Adrenal gland (tissue), 5 donors: ENCODE data around the gene PKNOX2.

Experiments
- POLR2A ChIP-seq, 2 donors: fragments of 450-650 bp; IDR thresholded peaks; one replicate each; pipeline ENCODE4 v1.6.1; 2017; ENCODE audit warnings: antibody characterized with exemption in 2 of 2, mild to moderate bottlenecking in 2 of 2, moderate library complexity in 1 of 2
- TF ChIP-seq, protein P1 (sequence below), 6 experiments: fragments of 450-650 bp in 4 of 6; fragments of 200-600 bp in 2 of 6; sonication (generic) in 1 of 6; IDR thresholded peaks; 1 replicate in 5 of 6; 2 replicates in 1 of 6; pipeline versions ENCODE4 v1.5.1 to v1.8.0; 2016 to 2021; ENCODE audit warnings: antibody characterized with exemption in 6 of 6, mild to moderate bottlenecking in 2 of 6, moderate library complexity in 1 of 6
- donor health status: DM: no; HTN: no; CAD: no.

DNA sequence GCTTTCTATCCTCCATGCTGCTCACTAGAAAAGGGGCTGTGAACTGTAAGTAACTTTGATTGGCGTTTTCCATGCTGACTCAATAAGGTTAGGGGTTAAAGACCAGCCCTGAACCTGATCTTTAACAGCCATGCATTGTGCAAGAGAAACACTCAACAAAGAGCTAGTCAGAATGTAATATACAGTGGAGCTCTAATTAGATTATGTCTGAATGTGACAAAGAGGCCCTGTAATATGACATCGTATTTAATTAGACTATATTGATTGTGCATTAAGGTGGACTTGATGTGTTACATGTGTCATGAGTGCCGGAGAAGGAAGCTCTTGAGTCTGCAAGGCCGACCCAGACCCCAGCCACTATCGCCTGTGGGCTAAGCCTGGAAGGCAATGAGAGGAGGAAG, 70.5 kb downstream of the PKNOX2 start:
- TF ChIP-seq, protein P1, sequence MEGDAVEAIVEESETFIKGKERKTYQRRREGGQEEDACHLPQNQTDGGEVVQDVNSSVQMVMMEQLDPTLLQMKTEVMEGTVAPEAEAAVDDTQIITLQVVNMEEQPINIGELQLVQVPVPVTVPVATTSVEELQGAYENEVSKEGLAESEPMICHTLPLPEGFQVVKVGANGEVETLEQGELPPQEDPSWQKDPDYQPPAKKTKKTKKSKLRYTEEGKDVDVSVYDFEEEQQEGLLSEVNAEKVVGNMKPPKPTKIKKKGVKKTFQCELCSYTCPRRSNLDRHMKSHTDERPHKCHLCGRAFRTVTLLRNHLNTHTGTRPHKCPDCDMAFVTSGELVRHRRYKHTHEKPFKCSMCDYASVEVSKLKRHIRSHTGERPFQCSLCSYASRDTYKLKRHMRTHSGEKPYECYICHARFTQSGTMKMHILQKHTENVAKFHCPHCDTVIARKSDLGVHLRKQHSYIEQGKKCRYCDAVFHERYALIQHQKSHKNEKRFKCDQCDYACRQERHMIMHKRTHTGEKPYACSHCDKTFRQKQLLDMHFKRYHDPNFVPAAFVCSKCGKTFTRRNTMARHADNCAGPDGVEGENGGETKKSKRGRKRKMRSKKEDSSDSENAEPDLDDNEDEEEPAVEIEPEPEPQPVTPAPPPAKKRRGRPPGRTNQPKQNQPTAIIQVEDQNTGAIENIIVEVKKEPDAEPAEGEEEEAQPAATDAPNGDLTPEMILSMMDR (IDR thresholded peaks at IDR 0.05): no peak
- TF ChIP-seq POLR2A (IDR thresholded peaks at IDR 0.05): no peak
